GM10847 (cell line): ENCODE results near the gene TRIO.

Experiments used
- POLR2A ChIP-seq: IDR thresholded peaks from 2 replicates; pipeline ENCODE4 v1.6.1; 2011; ENCODE audit not compliant: insufficient read length; ENCODE audit errors: extremely low read depth

TRIO gene

DNA sequence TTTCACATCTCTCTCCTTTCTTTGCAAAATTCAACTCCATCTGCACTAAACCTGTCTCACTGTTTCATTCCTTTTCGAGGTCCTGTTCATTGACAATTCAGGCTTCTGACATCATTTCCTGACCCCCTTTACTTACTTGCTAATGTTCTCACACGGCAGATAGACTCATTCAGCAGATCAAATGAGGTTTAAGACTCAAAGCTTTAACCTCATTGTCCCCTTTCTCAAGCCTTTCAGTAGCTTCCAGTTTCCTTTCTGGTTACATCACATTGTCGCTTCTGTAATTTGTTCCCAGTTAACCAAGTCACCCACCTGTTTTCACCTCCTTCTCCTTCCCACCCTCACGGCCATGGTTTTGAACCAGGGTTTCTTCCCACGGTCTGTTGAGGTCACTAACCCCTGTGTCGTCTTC lies 295.1 kb downstream of the TRIO start:
- TF ChIP-seq POLR2A = no peak

DNA sequence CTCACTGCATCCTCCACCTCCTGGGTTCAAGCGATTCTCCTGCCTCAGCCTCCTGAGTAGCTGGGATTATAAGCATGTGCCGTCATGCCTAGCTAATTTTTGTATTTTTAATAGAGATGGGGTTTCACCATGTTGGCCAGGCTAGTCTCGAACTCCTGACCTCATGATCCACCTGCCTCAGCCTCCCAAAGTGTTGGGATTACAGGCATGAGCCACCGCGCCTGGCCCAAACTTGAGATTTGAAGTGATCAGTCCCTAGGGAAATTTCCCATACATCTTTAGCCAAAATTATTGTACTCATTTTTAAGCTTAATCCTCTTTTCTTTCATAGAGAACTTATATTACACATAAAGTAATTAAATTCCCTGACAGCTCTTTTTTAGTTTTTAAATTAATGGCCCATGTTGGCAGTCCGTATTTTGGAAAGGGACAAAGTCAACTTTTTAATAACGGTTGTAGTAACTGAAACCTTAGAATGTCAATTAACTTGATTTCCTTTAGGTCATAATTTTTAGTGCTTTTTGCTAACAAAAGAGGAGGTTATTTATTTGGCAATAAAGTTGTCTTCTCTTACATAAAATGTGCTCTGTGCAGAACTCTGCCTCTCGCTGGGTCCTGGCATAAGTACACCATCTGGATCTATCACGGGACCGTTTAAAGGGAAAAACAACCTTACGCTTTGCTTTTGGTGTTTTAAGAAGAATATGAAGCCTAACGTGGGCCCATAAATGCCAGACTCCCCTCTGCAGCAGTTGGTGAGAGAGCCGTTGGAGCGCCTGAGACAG lies 296.1 kb downstream of the TRIO start:
- TF ChIP-seq POLR2A = no peak

DNA sequence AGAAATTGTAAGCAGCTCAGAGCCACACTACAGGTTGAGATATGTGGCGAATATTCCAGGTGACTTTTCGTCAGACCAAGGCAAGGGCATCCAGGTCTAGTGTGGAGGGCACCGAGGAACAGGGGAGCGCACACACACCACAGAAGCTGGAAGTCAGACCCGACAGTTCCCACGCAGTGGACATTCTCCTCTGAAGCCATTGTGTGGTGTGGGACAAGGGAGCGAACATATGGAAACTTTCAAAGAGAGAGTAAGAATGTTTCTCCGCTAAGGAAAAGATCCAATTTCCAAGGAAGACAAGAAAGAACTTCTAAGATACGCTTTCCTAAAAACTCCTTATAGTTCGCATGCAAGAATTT lies 297.1 kb downstream of the TRIO start:
- no peak for TF ChIP-seq POLR2A

DNA sequence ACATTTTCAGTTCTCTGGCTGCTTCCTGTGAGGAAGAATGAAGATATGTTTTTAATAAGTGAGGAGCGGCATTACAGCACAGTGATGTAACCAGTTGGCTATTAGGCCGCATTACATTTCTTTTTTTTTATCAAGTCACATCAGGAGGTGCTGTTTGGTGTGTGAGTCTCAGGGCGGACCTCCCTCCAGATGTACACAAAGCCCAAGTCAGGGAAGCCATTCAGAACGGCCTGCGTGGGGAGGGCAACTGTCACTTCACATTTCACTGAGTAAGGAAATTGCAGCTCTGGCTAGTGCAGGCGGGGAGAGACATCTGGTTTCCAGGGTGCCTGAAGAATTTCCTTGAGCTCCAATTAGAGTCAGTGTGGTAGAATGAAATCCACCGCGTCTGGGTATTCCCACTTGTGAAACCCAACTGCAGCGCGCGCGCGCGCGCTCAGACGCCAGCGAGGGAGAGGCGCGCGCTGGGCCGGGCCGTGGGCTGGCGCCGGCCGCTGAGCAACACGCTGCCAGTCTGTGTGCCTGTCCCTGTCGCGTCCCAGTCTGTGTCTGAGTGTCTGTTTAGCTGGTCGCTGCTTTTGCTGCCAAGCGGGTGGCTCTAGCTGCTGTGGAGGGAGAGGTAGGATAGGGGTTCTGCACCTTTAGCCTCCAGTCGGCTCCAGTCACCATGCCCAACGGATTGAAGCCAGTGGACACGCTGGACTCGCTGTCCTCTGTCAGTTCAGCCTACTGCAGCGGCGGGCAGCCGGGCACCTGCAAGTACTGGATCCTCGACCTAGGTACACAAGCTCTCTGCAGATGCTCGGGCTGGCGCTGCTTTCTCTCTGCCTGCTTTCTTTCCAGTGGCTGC lies 297.7 kb downstream of the TRIO start:
- TF ChIP-seq POLR2A = no peak

DNA sequence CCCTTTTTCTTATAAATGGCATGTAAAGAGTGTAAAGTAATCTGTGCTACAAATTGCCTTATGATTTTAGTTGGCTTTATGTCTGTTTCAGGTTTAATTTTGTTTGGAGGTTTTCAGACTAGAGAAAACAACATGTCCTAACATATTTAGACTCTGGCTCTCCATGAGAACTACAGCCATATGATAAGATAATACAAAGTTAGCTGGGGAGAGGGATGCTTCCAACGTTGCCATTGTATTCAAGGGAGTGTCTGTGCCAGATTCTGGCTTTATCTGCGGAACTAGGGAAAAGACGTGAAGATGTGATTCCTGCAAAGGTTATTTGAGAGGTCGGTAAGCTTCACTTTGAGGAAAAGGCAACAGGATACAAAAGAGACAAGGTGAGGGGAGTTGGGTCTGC lies 298.5 kb downstream of the TRIO start:
- TF ChIP-seq POLR2A = no peak

DNA sequence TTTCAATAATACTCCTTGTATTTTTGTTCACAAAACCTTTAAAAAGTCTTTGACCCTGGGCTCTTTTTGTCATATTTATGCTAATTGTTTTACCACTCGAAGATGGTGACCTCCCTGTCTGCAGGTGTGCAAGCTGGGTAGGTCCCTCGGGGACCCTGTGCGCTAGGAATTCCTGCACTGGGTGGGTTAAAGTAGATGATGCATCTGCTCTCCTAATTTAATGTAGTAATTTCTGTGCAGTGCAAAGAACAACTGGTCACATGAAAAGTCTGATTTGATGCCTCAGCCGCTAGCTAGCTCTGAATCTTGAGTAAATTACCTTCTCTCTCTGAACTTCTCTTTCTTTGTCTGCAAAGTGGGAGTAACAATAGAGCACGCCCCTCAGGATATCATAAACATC lies 299.4 kb downstream of the TRIO start:
- no peak for TF ChIP-seq POLR2A

DNA sequence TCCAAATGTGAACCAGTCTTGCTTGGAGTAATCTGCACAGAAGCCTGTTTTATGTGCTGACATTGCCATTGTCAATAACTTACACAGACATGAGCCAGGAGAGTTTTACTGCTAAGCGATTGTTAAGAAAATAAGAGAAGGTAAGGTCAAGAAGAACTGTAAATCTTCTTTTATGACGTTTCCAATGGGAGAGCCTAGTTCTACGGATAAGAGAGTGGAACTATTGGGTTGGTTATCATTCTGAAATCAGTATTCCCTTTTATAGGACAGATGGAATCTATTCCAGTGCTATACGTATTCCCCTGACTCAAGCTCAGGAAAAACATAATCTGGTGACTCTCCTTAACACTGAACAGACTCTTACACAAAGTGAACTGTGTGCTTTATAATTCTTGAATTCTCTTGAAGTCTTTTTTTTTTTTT lies 300.5 kb downstream of the TRIO start:
- no peak for TF ChIP-seq POLR2A

DNA sequence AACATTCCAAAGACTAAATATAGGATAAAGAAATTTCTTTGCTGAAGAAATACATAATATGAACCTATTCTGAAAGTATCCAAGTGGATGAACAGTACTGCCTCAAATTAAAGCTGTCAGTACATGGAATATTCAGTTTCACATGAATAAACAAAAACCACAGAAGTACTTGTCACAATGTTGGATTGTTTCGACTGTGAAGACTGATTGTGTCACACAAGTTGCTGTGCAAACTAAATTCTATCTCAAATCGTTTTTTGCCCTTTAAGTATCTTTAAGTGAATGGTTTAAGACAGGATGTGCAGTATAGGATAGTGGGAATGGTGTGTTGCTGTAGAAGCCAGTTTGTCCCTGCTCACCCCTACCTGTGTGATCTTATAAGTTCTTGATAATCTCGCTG lies 301.0 kb downstream of the TRIO start:
- no peak for TF ChIP-seq POLR2A

DNA sequence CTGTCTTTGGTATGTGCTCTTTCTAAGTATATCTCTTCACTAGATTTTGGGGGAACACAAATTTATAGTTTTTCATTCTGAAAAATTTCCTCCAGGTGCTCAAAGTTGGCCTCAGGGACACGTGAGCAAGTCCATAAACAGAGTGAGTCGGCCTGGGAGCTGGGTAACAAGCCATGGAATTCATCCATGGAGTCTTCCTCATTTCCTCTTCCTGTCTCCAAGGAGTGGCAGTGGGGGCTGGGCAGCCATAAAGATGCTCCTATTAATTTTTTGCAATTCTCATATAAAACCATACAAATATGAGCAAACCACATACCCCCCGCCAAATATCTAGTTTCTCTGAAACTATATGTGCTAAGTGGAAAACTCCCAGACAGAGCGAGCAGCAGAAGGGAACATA lies 301.9 kb downstream of the TRIO start:
- no peak for TF ChIP-seq POLR2A

DNA sequence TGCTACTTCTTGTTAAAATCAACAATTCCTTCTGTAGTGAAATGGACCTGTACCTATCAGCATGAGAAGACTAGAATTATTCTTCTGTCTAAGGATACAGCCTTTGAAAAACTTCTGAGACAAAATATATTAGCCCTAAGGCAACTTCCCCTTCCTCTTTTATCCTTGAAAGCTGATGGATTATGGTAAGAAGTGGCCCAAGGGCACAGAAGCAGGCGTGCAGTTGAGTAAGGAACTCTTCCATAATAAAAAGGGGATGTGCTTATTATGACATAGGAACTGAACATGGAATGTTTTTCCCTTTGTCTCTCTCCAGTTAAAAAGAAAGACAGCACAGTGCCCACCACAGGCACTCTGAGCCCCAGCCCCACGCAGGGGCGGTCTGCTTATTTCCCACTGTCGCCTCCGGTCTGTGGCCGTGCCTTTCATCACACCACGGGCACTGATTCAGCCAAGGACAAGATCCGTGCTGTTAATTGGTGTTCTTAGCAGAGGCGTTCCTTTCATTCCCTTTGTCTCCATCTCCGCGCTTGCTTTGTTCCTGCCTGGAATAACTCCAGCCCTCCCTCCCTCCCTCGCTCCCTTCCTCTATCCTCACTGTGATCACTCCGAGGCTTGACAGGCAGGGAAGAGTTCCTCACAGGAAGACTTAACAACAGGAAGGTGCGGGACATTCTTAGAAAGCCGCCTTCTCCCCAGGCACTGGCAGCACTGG lies 302.6 kb downstream of the TRIO start:
- no peak for TF ChIP-seq POLR2A

DNA sequence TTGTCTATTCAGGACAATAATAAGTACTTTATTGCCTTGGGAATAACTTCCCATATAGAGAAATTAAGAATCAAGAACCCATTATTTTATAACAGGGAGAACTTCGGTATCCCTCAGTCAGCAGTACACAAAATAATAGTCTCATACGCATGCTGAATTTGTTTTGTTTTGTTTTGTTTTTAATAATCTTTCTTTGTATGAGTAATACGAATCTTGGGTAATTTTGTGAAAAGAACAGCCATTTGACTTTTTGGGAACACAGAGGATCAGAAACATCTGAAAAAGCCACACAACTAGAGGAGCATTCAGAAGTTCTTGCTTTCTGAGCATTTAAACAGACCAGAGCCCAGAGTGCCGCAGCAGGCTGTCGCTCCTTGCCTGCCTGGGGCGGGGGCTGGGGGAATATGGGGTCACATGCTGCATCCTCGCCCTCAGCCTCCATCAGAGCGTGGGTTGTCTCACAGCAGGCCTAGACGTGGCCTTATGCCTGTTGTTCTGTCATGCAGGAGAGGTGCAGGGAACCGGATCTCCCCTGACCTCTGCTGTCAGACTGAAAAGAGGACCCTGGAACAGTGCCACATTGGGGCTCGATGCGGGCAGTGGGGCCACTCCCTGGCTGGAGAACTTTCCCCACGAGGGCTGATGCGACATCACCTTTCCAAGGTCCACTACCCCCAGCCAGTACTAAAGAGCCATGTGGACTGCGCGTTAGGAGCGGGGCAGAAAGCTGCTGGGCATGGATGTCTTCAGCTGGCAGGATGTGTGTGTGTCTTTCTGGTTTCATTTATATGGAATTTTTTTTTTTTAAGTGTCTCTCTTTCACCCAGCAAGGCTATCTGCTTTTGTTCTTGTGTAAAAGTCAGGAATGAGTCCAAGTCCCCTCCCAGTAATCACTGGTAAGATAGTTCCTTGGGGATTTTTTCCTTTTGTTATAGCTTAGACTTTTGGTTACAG lies 305.1 kb downstream of the TRIO start:
- no peak for TF ChIP-seq POLR2A

DNA sequence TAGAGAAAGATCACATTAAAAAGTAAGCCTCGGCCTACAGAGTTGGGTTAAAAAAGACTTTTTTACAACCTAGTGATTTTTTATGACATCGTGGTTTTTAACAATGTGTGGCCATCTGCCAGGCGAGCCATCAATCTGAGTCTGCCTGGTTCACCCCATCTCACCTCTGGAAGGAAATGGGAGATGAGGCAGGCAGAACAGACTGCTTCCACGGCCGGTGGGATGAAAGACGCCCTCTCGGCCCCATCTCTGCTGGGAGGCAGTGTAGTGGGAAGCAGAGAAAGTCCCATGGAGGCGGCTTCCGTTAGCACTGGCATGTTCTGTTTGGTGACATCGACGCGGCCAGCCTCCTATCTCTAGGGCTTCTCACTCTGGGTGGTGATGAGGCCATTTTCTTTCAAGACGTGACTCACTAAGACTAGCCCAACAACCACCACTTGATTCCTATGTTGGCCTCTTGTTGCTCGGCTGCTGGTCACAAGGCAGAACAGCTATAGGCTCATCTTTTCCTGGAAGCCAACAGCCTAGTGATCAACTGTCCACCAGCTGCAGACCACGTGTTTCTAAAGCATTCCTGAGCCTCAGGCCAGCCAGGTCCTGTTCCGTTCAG lies 306.0 kb downstream of the TRIO start:
- TF ChIP-seq POLR2A = no peak

DNA sequence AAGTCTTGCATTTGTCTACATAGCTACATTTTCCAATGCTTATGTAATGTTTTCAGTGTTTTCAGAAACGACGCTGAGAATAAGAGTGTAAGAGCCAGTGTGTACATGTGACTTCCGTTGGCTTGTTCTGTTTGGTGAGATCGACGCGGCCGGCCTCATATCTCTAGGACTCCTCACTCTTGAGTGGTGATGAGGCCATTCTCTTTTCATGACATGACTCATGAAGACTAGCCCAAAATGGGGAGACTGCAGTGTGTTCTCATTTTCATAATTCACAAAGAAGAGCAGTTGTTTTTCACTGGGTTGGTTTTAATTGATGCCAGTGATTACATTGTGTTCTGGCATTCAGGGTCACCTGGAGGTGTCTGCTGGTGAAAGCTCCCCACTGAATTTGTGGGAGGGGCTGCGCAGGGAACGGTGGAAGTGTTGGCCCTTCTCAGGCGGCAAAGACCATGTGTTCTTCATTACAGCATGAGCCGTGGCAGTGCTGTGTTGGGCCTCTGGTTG lies 306.9 kb downstream of the TRIO start:
- TF ChIP-seq POLR2A = no peak

DNA sequence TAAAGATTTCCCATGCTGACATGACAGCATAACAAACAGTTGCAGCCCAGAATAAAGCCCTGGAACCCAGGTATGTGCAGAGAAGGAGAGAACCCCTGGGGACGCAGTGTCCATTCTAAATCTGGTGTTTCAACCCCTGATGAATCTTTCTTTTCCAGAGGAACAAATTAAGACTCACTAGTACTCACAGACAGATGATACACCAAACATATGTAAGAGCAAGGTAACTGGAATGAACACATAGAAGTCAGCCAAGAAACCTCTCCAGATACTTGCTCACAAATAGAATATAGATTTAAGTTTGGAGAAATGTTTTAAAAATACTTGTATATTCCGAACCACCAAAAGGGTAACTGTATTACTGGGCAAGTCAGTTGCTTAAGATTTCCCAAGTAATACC lies 307.6 kb downstream of the TRIO start:
- TF ChIP-seq POLR2A = no peak
